ENCODE data around the gene ARF1.
"Not testable (repeated sequence)": the region's sequence is repeated elsewhere in the genome, so short reads cannot be mapped to it uniquely, and the experiment has no call there.

ARF1 gene

DNA sequence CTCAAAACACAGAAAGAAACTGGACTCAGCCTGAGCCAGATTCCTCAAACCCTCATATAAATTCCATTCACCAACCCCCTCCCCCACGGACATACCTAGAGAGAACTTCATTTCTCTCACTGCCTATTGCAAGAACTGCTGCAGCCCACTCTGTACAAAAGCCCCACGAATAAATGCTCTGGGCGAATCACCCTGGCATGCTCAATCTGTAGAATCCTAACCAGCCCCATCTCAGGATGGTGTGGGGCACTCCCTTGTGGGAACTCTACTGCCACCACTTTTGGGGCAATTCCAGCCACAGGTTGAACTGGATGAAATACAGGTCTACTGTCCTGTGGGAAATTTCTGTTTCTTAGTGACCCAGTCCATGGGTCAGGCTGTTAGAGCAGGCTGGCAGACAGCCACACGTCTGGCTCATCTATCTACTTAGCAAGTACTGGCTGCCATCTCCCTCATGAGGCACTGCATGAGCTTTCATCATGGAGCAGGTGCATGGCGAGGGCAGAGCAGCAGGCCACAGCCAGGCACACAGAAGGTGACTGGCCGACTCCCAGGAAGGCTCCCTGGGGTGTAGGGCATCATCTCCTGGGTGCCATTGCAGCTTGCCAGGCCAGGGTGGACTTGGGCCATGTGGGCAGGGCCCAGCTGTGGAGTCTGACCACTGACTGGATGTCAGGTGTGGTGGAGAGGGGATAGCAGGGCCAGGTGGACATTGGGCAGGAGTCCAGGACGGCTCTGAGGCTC lies 22.2 kb downstream of the ARF1 start:
- DNase-seq = no peak

GRCh38 chr1:228105270-228105995 lies 22.9 kb downstream of the ARF1 start:
- no peak for DNase-seq

GRCh38 chr1:228105996-228106799 lies 23.7 kb downstream of the ARF1 start:
- DNase-seq = no peak

DNA sequence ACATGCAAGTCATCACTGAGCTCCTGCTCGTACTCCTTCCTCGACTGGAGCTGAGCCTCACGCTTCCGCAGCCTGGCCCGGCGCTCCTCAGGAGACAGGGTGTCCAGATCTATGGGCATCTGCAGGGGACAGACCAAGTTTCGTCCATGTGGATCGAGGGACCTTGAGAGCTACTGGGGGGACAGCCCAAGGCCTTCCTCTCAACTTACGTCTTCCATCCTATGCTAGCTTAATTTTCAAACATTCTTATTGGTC lies 24.2 kb downstream of the ARF1 start:
- DNase-seq = no peak

DNA sequence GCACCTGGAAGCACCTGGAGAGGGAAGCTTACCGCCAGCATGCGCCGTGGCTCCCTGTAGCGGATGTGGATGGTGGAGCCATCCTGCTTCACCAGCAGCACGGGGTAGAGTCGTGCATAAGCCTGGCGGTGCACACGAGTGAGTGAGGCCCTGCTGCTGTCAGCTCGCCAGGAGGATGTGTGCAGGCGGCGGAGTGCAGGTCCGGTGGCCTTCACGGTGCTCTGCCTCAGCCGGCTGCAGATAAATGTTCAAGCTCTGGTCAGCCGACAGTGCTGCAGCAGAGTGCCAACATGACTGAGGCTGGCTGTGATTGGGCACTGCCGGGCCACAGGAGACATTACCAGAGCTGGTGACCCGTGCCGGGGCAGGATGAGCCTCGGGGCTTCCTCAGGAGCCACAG lies 25.1 kb downstream of the ARF1 start:
- no peak for DNase-seq

DNA sequence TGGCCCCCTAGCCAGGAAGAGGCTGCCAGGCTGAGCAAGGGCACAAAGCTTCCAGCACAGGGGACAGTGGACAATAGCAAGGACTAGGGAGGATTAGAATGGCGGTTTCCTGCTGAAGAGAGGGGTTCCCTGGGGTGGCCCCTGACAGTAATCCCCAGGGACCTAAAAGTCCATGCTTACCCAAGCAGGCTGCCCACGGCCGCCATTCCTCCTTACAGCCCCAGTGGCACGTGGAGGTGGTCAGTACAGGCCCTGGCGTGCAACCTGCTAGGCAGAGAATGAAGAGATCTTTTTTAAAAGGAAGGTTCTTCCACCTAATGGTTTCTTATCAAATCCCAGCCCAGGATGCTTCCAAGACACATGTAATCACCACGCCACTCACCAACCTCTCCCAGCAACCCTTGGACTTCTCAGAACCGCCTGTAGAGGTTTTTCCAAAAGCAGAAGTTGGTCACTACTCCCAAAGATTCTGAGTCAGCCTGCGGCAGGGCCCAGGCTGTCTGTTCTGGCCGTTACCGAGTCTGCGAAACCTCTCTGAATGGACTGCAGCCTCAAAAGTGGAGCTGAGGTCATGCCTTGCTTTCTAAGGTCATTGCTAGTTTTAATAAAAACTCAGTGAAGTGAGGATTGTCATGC lies 25.7 kb downstream of the ARF1 start:
- no peak for DNase-seq

GRCh38 chr1:228108742-228109072 lies 26.2 kb downstream of the ARF1 start:
- DNase-seq = no peak

DNA sequence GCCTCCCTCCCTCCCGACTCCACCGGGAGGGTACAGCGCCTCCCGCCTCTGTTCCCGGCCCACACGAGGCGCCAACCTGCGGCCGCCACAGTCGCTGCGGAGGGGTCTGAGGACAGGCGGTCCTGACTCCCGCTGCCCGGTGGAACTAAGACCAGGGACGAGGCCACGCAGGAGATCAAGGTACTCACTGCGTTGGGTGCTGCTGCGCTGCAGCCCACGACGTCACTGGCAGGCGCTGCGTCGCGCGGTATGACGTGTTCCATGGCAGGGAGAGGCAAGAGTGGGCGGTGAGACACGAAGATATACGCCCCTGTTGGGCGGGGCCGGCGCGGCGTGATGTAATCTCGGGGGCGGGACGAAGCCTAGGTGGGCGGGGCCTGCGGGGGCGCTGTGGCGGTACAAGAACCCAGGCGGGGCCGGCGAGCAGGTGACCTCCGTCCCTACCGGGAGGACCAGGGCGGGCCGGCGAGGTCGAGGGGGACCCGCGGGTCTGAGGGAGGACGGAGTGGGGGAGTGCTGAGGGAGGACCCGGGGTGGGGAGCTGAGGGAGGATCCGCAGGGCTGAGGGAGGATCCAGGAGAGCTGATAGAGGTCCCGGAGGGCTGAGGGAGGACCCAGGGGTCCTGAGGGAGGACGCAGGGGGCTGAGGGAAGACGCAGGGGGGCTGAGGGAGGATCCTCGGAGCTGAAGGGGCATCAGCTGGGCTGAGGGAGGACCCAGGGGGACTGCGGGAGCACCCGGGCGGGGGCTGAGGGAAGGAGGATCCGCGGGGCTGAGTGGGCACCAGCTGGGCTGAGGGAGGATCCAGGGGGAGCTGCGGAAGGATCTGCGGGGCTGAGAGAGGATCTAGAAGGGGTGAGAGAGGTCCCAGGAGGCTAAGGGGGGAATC lies 26.8 kb downstream of the ARF1 start, which contains the start of gene MRPL55:
MRPL55 (minus strand) TSS at position 227 of the 889 bp plus-strand sequence. CDS start 1,039 bp downstream, outside the sequence.
- DNase-seq = peak; percentile 98

DNA sequence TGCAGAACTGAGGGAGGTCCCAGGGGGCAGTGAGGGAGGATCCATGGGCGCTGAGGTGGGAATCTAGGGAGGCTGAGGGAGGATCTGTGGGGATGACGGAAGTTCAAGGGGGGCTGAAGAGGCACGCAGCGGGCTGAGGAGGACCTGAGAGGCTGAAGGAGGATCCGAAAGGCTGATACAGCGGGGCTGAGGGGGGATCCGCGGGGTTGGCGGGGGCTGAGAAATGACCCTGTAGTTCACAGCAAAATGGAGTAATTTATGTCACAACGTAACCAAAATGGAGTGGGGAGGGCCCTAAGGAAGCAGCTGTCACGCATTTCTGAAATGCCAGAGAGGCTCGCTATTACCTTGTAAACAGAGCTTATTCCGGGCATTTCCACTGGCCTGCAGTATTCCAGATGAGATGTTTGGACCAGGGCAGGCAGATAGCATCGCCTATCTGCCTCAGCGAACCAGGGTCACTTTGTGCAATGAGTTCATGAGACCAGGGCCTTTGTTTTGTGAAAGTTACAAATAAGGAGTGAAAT lies 27.5 kb downstream of the ARF1 start:
- no peak for DNase-seq

DNA sequence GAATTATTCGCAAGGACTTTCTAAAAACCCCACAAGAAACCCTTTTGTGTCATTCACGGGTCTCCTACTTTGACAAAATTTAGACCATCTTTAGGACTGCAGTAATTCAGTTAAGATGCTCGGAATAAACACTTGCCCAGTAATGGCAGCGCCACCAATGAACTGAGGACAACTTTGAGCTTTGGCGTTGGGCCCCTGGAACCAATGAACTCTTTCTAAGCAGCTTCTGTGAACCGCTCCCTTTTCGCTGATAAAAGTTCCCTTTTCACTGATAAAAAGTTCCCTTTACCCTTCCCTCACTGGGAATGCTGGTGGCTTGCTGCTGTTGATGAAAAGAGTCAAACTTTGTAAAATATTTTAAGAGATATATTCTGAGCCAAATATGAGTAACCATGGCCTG lies 28.0 kb downstream of the ARF1 start:
- no peak for DNase-seq

DNA sequence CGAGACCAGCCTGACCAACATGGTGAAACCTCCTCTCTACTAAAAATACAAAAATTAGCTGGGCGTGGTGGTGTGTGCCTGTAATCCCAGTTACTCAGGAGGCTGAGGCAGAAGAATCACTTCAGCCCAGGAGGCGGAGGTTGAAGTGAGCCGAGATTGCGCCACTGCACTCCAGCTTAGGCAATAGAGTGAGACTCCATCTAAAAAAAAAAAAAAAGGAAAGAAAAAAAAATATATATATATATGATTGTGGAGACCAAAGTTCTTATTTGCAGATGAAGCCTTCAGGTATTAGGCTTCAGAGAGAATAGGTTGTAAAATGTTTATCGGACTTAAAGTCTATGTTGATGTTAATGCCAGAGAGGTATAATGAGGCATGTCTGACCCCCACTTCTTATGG lies 28.8 kb downstream of the ARF1 start:
- not testable (repeated sequence) for DNase-seq

GRCh38 chr1:228112167-228112566 lies 29.7 kb downstream of the ARF1 start:
- DNase-seq = no peak

DNA sequence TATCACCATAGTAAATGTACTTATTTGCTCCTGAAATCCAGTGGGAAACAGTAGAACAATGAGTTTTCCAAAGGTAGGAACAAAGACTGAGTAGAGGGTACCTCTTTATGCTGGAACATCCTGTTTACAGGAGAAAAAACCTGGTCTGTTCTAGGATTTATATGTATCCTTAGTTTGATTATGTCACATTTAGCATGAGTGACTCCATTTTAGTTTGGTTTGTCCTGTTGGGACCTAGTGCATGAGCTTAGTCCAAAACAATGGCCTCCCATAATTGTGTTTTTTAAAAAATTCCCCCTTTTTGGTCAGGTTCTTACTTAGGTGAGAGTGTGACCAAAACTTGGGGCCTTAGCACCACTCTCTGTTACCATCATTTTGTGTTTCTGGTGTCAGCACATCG lies 30.1 kb downstream of the ARF1 start:
- no peak for DNase-seq

GRCh38 chr1:228114827-228115226 lies 32.3 kb downstream of the ARF1 start:
- DNase-seq = no peak

- DNase-seq = no peak
Measured at GRCh38 chr1:228117335-228117734, 34.8 kb downstream of the ARF1 start.

DNA sequence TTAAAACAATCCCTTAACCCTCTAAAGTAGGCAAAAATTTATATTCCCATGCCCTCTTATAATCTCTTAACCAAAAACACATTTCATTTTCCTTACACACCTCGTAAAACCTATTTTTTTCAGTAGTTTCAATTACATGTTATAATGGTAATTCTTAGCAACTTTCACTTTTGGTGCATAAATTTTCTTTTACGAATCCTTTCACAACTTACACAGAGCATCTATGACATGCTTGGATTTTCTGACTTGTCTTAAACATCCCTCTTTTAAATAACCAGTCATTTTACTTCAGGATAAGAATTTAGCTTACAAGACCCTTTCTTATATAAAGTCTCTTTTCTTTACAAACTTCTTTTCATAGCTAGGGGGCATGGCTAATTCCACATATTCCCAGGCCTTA lies 35.5 kb downstream of the ARF1 start:
- no peak for DNase-seq

DNA sequence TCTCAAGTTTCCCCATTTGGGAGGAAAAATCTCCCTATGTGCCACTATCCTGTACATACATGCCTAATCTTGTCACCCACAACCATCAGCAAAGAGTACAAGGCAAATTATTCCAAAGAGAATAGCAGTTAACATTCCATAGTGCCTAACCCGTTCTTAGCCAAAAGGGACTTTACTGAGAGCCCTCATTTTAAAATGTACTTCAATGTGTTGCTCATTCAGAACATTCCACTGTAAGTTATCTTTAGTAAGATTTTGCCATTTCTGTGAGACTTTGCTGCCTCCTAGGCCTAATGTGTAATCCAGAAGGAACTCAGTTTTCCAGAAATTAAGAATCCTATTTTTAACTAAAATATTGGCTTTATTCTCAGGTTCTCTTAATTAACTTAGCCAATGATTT lies 37.8 kb downstream of the ARF1 start:
- no peak for DNase-seq

GRCh38 chr1:228120857-228121489 lies 38.5 kb downstream of the ARF1 start:
- DNase-seq = no peak

GRCh38 chr1:228122921-228123441 lies 40.5 kb downstream of the ARF1 start:
- no peak for DNase-seq

DNA sequence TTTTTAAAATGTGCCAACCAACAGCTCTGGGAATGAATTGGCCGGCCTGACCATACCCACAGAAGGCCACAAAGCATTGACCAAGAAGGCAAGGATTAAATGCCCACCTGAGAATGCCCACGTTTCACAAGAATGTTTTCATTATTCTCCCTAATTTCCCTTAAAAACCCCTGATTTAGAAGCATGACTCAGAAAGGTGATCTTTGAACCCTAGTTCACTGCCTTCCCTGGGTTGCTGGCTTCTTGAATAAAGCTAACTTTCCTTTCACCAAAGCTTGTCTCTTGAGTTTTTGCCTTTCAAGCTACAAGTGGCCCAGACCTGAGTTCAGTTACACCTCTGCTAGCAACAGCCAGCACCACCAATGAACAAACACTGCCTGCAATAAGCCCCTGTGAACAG lies 41.0 kb downstream of the ARF1 start:
- DNase-seq = no peak

DNA sequence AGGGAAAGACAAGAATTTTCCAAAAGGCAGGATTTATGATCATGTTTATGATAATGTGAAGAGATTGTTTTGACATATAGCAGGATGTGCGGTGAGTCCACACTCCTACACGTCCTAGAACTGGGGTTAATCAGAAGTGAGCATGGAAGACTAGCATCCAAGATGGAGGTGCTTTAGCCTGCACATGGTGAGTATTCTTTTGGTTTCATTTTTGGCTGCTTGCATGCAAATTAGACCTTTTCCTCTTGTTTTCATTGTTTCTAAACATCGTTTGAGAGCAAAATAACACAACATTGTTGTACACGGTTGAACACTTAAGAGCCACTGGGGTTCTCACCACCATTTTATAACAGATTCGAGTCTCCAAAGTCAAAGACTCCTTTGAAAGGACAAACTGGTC lies 42.7 kb downstream of the ARF1 start:
- DNase-seq = no peak

- DNase-seq = no peak
Measured at GRCh38 chr1:228131766-228132165, 49.3 kb downstream of the ARF1 start.

Measured in CD4-positive, alpha-beta T cell treated with Interleukin-12 subunit alpha and Interleukin-12 subunit beta, for 1 hour (primary cell).